CD14-positive monocyte (primary cell): ENCODE measurements around the gene TENM3. TPM values are rescaled to one million over a fixed set of nuclear protein-coding genes. Genes with fewer than 3 reads are reported as not detected.

Source experiments
- DNase-seq, 3 donors: peaks; one replicate each; pipeline ENCODE4 v3.0.0-alpha.2; 2011 to 2022
- H2AFZ ChIP-seq: 2 replicates; pipeline ENCODE4 v1.6.0; 2012; ENCODE audit warnings: mild to moderate bottlenecking, low read depth, low read length, inconsistent platforms; ENCODE audit not compliant: insufficient read depth, poor library complexity, severe bottlenecking
- H3K27ac ChIP-seq, 2 donors: 1 replicate in 1 of 2; 2 replicates in 1 of 2; pipeline ENCODE4 v1.5.1; 2012 to 2013; ENCODE audit warnings: low read length in 2 of 2, control low read depth in 1 of 2, inconsistent platforms in 1 of 2, low read depth in 1 of 2, mild to moderate bottlenecking in 1 of 2
- H3K27me3 ChIP-seq, 2 donors: one replicate each; pipeline versions ENCODE4 v1.6.0 to v1.6.1; 2011 to 2013; ENCODE audit warnings: low read length in 2 of 2; ENCODE audit not compliant: control insufficient read depth in 2 of 2, insufficient read depth in 2 of 2
- H3K36me3 ChIP-seq, 2 donors: replicated peaks in 1 of 2; 1 replicate in 1 of 2; 2 replicates in 1 of 2; pipeline versions ENCODE4 v1.5.1 to v1.6.1; 2012 to 2013; ENCODE audit warnings: low read length in 2 of 2, control low read depth in 1 of 2, inconsistent platforms in 1 of 2, mild to moderate bottlenecking in 1 of 2; ENCODE audit not compliant: insufficient read depth in 2 of 2, control insufficient read depth in 1 of 2
- H3K4me1 ChIP-seq, 2 donors: 1 replicate in 1 of 2; 2 replicates in 1 of 2; pipeline versions ENCODE4 v1.5.1 to v1.6.1; 2012 to 2013; ENCODE audit warnings: low read length in 2 of 2, control low read depth in 1 of 2, inconsistent platforms in 1 of 2, mild to moderate bottlenecking in 1 of 2, moderate library complexity in 1 of 2; ENCODE audit not compliant: insufficient read depth in 2 of 2, control insufficient read depth in 1 of 2
- H3K4me2 ChIP-seq: replicated peaks from 2 replicates; pipeline ENCODE3; 2012; ENCODE audit warnings: low read length, moderate library complexity, mild to moderate bottlenecking; ENCODE audit not compliant: poor library complexity, severe bottlenecking; ENCODE audit errors: extremely low read depth
- H3K4me3 ChIP-seq, 3 experiments: fragments of 200-600 bp in 1 of 3; sonication (generic) in 1 of 3; replicated peaks in 1 of 3; 1 replicate in 2 of 3; 2 replicates in 1 of 3; pipeline ENCODE4 v1.5.1; 2011 to 2013; ENCODE audit warnings: low read length in 3 of 3, mild to moderate bottlenecking in 3 of 3, control low read depth in 2 of 3, low read depth in 2 of 3, inconsistent platforms in 1 of 3, moderate library complexity in 1 of 3
- H3K79me2 ChIP-seq: 2 replicates; pipeline ENCODE4 v1.6.0; 2012; ENCODE audit warnings: mild to moderate bottlenecking, control low read depth, inconsistent platforms, low read length, moderate library complexity; ENCODE audit not compliant: insufficient read depth
- H3K9ac ChIP-seq: 2 replicates; pipeline ENCODE4 v1.6.0; 2017; ENCODE audit warnings: low read length, mild to moderate bottlenecking; ENCODE audit not compliant: insufficient read depth, poor library complexity, severe bottlenecking
- H3K9me3 ChIP-seq, 2 donors: replicated peaks in 1 of 2; 1 replicate in 1 of 2; 2 replicates in 1 of 2; pipeline versions ENCODE4 v1.5.1 to v1.6.1; 2012 to 2013; ENCODE audit warnings: low read length in 2 of 2, control low read depth in 1 of 2; ENCODE audit not compliant: control insufficient read depth in 1 of 2, insufficient read depth in 1 of 2
- H4K20me1 ChIP-seq: 2 replicates; pipeline ENCODE4 v1.6.0; 2012; ENCODE audit warnings: mild to moderate bottlenecking, low read length, control low read depth, moderate library complexity; ENCODE audit not compliant: insufficient read depth
- H3K27ac Mint-ChIP-seq, 7 donors: one replicate each; pipeline ENCODE4 v1.8.0; 2020; ENCODE audit warnings: mild to moderate bottlenecking in 7 of 7, mixed read lengths in 7 of 7, moderate library complexity in 6 of 7, inconsistent platforms in 2 of 7
- H3K27me3 Mint-ChIP-seq, 3 donors: one replicate each; pipeline ENCODE4 v1.8.0; 2021 to 2022; ENCODE audit warnings: low read depth in 3 of 3, mild to moderate bottlenecking in 3 of 3, mixed read lengths in 3 of 3, moderate library complexity in 3 of 3, inconsistent platforms in 1 of 3
- H3K36me3 Mint-ChIP-seq, 2 donors: one replicate each; pipeline ENCODE4 v1.8.0; 2020; ENCODE audit warnings: mixed read lengths in 2 of 2, inconsistent platforms in 1 of 2, mild to moderate bottlenecking in 1 of 2
- H3K4me1 Mint-ChIP-seq: one replicate; pipeline ENCODE4 v1.8.0; 2020; ENCODE audit warnings: mild to moderate bottlenecking, mixed read lengths
- H3K4me3 Mint-ChIP-seq, 2 donors: one replicate each; pipeline ENCODE4 v1.8.0; 2020; ENCODE audit warnings: mild to moderate bottlenecking in 2 of 2, mixed read lengths in 2 of 2, moderate library complexity in 1 of 2
- H3K9me3 Mint-ChIP-seq, 7 donors: one replicate each; pipeline ENCODE4 v1.8.0; 2020 to 2022; ENCODE audit warnings: mixed read lengths in 7 of 7, mild to moderate bottlenecking in 6 of 7, moderate library complexity in 6 of 7, inconsistent platforms in 2 of 7
- WGBS: methylation state at CpG from one replicate; pipeline ENCODE4 v1.1.5; 2013; ENCODE audit warnings: missing lambda C conversion rate; ENCODE audit not compliant: insufficient coverage; 5-methylcytosine and 5-hydroxymethylcytosine counted together
- intact Hi-C, 2 donors: fragments of 100-400 bp; cut with micrococcal nuclease; formaldehyde crosslinking; loops; one replicate each; pipeline versions ENCODE4 v1.15.0 to v1.15.1; 2023
- polyA plus RNA-seq, 3 donors: library from polyadenylated mRNA; depleted of rRNA in 1 of 3; unstranded in 2 of 3; stranded (reverse) in 1 of 3; fragments of 300-500 nt in 2 of 3; fragments of >200 nt in 1 of 3; fragmentation: Illumina TruSeq in 2 of 3; gene quantifications; 1 replicate in 2 of 3; 2 replicates in 1 of 3; pipeline ENCODE4 v1.2.3, GENCODE V29; 2012 to 2021
- TF ChIP-seq, protein P1 (sequence below): fragments of 200-600 bp; IDR thresholded peaks from one replicate; pipeline ENCODE4 v1.8.0; 2022; ENCODE audit warnings: antibody characterized with exemption, mild to moderate bottlenecking

The TENM3 gene
- polyA plus RNA-seq, 3 donors, result not detected

GRCh38 chr4:182483685-182484084 is 240.5 kb downstream of the TENM3 start:
- Histone ChIP-seq H2AFZ (no peak overlapping the region), H4K20me1 (no peaks in the 10 kb centered on the region), H3K27me3 (no peaks in the 10 kb centered on the region), H3K27ac (no peak overlapping the region), H3K9ac (no peak overlapping the region), H3K79me2 (no peaks in the 10 kb centered on the region), H3K4me1 (no peaks in the 10 kb centered on the region), H3K36me3 (no peaks in the 10 kb centered on the region), H3K4me2 (no peak overlapping the region), H3K4me3 (no peak overlapping the region), H3K9me3 (no peaks in the 10 kb centered on the region)
- H3K36me3 Mint-ChIP-seq, result no peaks in the 10 kb centered on the region
- H3K4me1 Mint-ChIP-seq, result no peaks in the 10 kb centered on the region
- WGBS, result 93% methylated on average over 2 of the region's 6 CpGs
- H3K9me3 Mint-ChIP-seq, result peaks cover 0 to 6% (median 1%) of the 10 kb centered on the region in 7 donors
- H3K27ac Mint-ChIP-seq, result no peak overlapping the region
- DNase-seq, result no peak
- no peak overlapping the region for H3K4me3 Mint-ChIP-seq
- intact Hi-C loops, result loop anchor here in 1 of 2 donors (10.0 kb wide), 1 partner anchor 321 kb away; no protein-coding TSS in a partner anchor
- H3K27me3 Mint-ChIP-seq, result no peaks in the 10 kb centered on the region
- TF ChIP-seq, protein P1, sequence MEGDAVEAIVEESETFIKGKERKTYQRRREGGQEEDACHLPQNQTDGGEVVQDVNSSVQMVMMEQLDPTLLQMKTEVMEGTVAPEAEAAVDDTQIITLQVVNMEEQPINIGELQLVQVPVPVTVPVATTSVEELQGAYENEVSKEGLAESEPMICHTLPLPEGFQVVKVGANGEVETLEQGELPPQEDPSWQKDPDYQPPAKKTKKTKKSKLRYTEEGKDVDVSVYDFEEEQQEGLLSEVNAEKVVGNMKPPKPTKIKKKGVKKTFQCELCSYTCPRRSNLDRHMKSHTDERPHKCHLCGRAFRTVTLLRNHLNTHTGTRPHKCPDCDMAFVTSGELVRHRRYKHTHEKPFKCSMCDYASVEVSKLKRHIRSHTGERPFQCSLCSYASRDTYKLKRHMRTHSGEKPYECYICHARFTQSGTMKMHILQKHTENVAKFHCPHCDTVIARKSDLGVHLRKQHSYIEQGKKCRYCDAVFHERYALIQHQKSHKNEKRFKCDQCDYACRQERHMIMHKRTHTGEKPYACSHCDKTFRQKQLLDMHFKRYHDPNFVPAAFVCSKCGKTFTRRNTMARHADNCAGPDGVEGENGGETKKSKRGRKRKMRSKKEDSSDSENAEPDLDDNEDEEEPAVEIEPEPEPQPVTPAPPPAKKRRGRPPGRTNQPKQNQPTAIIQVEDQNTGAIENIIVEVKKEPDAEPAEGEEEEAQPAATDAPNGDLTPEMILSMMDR, result no peak

DNA sequence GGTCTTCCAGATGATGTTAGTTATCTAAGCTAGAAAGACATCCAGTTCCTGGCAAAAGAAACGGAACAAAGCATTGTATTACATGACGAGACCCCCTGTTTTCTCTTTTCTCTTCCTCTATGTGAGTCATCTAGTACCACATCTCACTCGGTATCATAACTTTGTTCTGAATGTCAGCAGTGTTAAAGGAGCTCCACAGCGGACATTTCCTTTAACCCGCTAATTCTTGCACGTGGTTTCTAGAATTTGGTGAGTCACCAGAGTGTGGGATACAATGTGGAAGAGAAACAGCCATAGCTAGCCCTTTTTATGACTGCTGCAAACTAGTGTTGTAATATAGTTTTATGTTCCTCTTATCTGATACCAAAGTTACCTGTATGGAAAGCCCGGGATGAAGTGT is 243.7 kb downstream of the TENM3 start:
- H3K27me3 ChIP-seq, result no peaks in the 10 kb centered on the region
- H4K20me1 ChIP-seq, result no peaks in the 10 kb centered on the region
- no peak overlapping the region for H3K4me2 ChIP-seq
- Mint-ChIP-seq H3K4me3 (no peak overlapping the region), H3K27me3 (peaks cover 0 to 1% (median 0%) of the 10 kb centered on the region in 3 donors), H3K36me3 (no peaks in the 10 kb centered on the region), H3K4me1 (peaks cover 1% of the 10 kb centered on the region), H3K27ac (no peak overlapping the region), H3K9me3 (peaks cover 0 to 8% (median 1%) of the 10 kb centered on the region in 7 donors)
- intact Hi-C loops, result loop anchor here in 1 of 2 donors (10.0 kb wide), 1 partner anchor 318 kb away; no protein-coding TSS in a partner anchor
- H3K36me3 ChIP-seq, result no peaks in the 10 kb centered on the region
- no peaks in the 10 kb centered on the region for H3K79me2 ChIP-seq
- no peak overlapping the region for H3K4me3 ChIP-seq
- TF ChIP-seq, protein P1, result no peak
- H3K9me3 ChIP-seq, result no peaks in the 10 kb centered on the region
- H3K27ac ChIP-seq, result no peak overlapping the region
- H2AFZ ChIP-seq, result no peak overlapping the region
- WGBS, result 94% methylated on average over 2 of the region's 7 CpGs
- DNase-seq, result no peak
- H3K9ac ChIP-seq, result no peak overlapping the region
- no peaks in the 10 kb centered on the region for H3K4me1 ChIP-seq
